Fibroblast of skin of left biceps (primary cell): ENCODE results near the gene RB1.
"Not testable (repeated sequence)": the region's sequence is repeated elsewhere in the genome, so short reads cannot be mapped to it uniquely, and the experiment has no call there.

Source experiments
- DNase-seq, 2 experiments: peaks; one replicate each; pipeline ENCODE4 v3.0.0-alpha.2; 2013; ENCODE audit warnings: low read depth in 2 of 2

The RB1 gene

DNA sequence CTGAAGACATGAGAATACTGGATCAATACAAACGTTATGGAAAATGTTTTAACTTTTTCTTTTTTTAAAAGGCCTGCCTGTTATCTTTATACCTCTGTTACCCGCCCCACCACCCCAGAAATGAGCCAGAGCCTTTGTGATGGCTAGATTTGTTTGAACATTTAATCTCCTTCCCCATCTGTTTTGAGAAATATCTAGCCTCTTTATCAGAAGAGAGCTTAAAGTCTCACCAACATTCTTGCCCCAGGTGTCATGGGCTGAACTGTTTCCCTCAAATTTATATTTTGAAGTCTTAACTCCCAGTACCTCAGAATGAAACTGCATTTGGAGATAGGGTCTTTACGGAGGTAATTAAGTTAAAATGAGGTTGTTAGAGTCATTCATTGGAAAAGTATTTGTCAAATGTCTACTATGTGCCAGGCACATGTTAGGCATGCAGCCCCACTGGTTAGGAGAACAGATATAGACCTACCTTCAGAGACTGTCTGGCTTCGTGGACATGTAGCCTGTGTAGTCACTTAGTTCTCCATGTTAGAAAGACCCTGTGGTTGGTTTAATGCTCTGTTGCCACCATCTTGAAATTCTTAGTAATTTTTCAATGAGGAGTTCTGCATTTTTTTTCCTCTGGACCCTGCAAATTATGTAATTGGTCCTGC, 6.3 kb upstream of the RB1 start:
- DNase-seq = no peak

DNA sequence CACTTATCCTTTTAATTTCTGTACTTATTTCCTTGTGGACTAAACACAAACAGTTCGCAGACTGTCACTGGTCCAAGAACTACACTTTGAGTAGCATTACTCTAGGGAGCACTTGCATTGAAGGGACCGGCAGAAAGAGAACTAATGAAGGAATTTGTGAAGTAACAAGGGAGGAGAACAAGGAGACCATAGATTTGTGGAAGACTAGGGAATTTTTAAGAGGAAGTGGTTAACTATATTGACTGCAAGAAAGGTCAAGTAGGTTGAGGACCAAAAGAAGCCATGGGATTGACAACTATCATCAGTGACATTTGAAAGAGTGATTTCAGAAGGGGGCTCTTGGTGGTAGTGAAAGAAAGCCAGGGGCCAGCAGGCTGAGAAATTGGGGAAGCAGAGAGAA, 4.0 kb upstream of the RB1 start:
- no peak for DNase-seq

DNA sequence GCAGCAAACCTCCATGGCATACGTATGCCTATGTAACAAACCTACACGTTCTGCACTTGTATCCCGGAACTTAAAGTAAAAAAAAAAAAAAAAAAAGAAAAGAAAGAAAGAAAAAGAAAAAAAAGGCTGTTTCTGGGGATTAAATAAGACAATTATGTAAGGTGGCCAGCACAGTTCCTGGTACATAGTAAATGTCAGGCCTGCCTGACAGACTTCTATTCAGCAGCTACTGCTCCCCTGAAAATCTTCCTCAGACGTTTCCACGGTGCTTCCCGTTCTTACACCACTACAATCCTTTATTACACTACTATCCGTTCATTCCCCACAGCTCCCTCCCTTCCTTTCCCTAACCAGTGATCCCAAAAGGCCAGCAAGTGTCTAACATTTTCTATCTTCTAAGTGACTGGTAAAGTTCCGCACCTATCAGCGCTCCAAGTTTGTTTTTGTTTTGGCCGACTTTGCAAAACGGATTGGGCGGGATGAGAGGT, 636 bp upstream of the RB1 start:
- peak in 1 of 2 experiments; percentile 10 for DNase-seq

DNA sequence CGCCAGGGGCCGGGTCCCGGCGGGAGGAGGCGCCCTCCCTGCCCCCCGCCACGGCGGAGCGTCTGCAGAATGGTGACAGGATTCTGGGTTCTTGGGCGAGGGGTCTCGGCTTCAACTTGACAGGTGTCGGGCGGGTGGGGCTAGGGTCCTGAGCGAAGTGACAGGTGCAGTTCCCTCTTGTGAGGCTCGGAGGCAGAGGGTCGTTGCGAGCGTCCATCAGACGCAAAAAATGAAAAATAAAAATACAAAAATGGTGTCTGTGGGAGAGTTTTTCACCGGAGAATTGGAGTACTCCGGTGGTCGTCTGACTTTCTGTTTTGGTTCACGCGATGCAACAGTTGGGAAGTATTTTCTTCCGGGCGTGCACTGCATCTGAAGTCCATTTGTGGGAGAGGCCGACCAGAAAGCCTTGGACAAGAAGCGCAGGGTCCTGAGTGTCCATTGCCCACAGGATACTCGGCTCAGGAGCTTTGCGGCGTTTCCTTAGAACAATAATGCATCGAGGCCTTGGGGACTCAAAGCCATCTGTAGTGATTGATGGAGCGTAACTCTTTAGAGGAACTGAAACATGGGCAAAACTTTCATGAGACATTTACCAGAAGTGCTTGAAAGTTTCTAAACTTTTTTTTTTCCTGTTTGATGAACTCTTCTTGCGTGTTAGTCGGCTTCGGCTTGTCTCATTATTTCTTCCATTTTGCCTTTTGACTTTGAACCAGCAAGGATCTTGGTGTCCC, 759 bp downstream of the RB1 start:
- peak in 1 of 2 experiments; percentile 8 for DNase-seq

DNA sequence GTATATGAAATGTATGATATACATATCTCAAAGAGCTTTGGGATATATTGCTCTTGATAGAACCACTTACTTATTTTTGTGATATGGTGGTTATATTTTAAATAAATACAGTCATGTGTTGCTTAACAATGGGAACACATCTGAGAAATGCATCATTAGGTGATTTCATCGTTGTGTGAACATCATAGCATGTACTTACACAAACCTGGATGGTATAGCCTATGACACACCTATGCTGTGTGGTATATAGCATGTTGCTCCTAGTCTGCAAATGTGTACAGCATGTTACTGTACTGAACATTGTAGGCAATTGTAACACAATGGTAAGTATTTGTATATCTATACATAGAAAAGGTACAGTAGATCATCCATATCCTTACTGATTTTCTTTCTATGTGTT, 7.7 kb downstream of the RB1 start:
- DNase-seq = no peak

DNA sequence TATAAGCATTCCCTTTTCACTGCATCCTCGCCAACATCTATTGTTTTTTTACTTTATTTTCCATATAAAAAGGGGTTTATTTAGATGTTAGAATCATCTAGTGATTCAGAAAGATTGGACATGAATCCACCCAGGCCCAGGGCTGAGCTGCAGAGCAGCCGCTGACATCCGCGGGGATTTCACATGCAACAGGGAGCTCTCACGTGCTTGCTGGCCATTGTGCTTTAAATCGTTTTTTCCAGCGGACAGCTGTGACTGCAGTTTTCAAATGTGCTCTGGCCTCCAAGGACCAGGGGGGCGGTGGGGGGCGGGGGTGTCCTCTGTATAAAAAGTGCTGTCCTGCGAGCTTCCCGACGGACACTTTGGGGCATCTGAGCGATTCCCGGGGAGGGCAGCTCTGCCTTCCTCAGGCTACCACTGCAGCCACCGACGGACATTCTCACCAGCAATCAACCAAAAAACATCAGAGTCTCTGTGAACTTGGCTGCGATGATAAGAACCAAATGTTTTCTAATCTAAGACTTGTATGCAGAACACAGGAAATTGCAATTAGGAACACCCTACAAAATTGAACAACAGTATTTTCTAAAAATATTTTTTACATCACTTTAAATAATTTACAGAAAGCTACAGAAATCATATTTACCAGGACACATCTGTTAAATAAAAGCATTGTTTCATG, 12.6 kb downstream of the RB1 start:
- DNase-seq = no peak

DNA sequence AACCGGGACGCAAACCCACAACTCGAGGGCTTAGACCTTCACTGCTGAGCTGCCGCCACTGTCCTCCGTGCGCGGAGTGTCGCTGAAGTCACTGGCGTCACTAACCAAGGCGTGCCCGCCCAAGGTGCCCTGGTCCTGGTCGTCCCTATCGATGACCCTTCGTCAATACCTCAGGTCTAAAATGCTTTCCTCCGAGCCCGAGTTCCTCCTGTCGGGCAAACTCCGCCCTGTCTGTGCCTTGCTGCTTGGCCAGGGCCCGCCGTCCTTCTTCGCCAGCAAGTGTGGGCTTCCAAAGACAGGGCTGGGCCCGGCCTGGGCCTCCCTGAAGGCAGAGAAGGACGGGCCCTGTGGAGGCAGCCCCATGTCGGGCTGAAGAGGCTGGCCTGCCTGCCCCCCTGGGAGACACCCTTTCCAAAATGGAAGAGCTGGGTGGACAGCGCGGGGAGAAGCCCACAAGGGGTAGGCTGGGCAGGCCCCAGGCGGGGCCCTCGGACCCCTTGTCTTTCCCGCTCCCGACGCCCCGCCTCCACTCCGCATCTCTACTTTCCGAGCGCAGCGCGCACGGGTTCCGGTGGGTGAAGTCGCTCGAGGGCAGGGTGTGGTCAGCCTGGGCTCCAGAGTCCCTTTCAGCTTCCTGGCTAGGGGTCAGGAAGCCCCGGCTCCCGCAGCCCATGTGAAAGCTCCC, 13.4 kb downstream of the RB1 start:
- DNase-seq = no peak

DNA sequence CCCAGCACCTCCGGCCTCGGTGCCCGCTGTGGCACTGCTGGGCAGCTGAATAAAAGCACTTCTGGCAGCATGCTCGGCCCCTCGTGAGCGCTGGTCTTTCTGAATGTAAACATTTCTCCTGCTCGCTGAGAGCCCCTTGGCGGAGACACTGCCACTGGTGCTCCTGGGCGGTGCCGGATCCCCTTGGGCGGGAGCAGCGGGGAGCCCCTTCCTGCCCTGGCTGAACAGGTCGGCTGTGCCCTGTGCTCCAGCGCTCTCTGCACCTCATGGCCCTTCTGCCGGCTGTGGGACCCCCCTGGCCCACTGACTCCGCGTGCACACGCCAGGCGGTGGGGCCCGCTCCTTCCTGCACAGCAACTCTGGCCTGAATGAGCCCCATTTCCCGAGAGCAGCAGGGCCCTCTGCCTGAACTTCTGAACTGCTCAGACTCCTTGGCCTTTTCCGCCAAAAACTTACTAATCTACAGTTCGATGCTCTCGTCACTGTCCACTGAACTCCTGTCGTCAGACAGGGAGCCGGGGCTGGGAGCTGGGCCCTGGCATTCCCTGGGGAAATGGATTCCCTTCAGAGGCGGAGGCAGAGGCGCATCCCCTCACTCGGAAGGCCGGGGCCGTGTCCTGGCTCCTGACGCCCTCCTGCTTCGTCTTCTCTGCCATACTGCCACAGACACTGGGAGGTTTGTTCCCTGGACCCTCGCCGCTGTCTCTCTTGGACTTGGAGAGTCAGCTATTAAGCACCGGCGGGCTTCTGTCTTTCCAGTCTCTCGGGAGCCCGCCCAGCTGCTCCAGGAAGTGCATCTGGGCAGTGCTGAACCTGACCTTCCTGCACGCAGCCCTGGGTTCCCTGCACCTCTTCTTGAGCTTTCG, 14.2 kb downstream of the RB1 start:
- DNase-seq = no peak

DNA sequence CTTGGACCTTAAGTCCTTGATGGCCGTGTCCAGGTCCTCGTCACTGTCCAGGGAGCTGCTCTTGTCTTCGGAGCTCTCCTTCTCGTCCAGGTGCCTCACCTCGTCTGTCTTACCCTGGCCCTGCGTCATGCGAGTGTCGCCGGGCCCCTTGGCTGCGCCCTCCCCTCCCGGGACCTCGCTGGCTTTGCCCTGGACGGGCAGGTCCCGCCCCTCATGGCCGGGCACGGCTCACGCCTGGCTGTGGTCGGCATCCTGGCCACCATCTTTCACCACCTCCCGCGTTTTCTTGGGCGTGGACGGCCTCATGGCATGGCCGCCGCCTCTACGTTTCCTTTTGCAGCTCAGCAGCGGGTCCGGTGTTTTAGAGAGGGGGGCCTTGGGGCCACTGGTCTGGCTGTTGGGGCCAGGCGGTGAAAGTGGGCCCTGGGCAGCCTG, 14.8 kb downstream of the RB1 start:
- DNase-seq = no peak

DNA sequence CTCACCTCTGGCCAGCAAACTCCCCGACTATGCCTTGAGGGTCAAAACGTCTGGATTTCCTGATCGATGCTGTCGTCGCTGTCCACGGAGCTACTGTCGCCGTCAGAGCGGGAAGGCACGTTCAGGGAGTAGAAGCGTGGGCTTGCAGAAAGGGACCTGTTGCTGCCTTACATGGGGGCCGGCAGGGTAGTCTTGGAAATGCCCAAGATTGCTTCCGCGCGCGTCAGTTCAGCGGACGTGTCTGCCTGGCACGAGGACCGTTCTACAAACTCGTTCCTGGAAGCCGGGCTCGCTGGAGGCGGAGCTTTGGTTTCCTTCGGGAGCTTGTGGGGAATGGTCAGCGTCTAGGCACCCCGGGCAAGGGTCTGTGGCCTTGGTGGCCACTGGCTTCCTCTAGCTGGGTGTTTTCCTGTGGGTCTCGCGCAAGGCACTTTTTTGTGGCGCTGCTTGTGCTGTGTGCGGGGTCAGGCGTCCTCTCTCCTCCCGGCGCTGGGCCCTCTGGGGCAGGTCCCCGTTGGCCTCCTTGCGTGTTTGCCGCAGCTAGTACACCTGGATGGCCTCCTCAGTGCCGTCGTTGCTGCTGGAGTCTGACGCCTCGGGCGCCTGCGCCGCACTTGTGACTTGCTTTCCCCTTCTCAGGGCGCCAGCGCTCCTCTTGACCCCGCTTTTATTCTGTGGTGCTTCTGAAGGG, 15.4 kb downstream of the RB1 start:
- no peak for DNase-seq

DNA sequence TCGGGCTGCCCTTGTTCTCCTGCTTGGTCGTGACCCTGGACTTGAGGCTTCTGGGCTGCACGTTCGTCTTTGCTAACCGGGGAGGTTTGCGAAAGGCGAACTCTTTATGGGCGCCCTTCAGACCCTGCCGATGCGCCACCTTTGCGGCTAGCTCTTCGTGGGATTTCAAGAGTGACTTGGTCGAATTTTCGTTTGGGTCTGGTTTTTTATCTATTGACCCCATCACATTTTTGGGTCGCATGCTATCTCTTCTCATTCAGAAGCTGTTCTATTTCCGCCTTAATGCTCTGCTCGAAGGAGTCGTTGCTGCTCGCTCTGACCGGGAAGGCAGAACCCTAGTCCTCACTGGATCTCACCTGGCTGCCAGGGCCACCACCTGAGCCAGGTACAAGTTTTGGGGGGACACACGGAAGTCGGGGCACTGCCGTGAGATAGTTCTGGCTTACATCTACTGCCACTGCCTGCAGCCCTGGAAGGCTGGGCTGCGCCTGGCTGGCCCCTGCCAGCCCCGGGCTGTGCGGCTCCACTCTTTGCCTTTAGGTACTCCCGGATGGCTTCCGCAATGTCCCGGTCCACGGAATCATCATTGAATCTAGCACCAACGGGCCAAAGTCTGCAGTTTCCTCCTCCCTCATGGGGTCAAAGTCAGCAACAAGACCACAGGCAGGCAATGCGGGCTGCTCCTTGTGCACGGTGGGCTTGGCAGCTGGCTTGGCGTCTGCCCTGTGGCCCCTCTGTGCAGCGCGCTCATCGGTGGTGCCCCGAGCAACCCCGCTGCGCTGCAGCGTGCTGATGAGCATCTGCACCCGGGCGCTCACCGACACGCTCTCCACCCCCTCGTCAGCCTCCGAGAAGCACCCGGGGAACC, 16.2 kb downstream of the RB1 start:
- no peak for DNase-seq

DNA sequence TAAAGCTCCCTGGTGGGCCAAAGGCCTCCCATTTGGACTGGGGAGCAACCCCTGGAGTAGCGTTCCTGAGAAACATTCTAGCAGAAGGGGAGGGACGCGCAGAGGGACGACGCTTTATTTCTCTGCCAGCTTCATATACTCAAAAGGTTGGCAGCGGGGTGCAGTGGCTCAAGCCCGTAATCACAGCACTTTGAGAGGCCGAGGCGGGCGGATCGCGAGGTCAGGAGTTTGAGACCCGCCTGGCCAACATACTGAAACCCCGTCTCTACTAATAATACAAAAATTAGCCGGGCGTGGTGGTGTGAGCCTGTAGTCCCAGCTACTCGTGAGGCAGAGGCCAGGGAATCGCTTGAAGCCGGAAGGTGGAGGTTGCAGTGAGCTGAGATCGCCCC, 16.8 kb downstream of the RB1 start:
- no peak for DNase-seq

DNA sequence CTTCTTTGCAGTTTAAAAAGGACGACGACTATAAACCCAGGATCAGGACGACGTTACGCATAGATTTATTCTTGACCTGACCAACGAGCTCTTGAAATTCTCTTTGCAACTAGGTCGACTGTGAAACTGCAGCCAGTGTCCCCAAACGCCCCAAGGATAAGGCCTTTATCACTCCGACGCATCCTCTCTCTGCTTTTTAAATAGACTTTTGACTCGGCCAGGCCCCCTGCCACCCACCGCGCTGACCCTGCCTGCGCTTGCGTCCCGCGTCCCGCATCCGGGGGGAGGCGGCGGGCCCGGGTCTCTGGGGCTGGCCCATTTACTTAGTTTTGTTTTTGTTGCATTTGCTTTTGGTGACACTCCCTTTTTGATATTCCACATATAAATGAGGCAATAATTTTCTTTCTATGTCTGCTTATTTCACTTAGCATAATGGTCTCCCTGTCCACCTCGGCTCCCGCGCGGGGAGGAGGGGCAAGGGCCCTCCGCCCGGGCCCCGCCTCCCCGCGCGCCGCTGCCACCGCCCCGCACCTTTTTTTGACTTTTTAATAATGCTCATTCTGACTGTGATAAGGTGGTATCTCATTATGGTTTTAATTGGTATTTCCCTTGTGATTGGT, 17.4 kb downstream of the RB1 start:
- no peak for DNase-seq

DNA sequence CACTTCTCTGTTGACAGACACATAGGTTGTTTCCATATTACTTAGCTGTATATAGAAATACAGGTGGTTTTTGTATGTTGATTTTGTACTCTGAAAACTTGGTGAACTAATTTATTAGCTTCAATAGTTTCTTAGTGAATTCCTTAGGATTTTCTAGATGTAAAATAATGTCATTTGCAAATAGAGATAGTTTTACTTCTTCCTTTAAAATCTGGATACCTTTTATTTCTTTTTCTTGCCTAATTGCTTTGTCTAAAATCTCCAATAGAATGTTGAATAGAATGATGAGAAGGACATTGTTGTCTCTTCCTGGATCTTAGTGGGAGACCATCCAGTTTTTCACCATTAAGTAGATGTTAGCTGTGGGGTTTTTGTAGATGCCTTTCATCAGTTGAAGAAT, 18.7 kb downstream of the RB1 start:
- no peak for DNase-seq

DNA sequence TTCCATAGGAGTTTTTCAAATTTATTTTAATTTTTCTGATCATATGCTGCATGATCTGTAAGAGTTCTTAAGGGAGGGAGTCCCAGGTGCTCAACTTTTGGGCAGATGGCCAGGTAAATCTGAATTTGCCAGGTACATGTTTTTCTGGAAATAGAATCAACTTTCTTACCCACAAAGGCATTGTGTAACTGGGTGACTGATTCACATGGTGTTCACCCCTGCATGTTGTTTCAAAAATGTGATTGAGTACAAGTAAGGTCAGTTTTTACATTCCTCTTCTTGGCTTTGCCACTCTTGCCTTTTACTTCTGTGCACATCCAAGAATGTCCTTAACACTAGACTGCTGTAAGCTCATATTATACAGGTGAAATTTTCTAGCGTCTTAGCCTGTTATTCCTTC, 30.4 kb downstream of the RB1 start:
- no peak for DNase-seq

DNA sequence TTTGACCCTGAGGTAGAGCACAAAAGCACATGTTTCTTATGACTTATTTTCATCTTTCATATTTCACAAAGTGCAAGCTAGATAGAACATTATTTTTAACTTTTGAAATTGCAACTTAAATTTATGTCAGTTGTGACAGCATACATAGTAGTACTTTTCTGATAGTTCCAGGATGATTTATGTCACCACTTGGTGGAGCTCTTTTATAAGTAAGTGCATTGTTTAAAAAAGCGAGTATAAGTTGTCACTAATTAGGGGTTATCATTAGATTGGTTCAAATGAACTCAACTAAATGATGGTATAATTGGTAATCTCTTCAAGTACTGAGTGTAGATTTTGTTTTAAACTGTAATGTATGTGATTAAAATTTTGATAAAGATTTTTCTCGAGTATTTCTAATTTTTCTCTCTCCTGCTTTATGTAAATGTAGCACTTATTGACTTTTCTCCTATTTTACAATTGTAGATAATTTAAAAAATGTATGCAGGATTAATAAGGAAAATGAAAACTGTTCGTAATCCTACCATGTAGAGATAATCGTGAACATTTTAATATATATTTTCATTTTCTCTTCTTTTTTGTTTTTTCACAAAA, 31.1 kb downstream of the RB1 start:
- peak; percentile 4 to 18 for DNase-seq

DNA sequence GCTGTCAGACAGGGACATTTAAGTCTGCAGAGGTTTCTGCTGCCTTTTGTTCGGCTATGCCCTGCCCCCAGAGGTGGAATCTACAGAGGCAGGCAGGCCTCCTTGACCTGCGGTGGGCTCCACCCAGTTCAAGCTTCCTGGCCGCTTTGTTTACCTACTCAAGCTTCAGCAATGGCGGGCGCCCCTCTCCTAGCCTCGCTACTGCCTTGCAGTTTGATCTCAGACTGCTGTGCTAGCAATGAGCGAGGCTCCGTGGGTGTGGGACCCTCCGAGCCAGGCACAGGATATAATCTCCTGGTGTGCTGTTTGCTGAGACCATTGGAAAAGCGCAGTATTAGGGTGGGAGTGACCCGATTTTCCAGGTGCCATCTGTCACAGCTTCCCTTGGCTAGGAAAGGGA, 35.6 kb downstream of the RB1 start:
- not testable (repeated sequence) for DNase-seq

DNA sequence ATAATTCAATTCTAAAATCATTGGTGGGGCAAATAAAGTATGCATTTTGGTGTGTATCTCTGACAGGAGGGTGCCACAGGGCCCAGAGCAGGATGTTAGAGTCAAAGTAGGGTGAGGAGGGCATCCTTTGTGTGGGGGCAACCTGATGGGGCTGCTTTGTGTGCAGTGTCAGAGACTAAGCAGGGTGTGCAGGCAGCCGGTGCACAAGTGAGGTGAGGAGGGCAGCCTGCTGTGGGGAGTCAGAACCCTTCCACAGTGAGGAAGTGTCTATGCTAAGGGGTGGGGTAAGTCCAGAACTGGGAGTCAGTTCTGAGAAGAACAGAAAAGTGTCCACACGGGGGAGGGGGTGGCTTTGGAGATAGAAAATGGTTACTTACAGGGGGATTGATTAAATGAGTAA, 40.7 kb downstream of the RB1 start:
- no peak for DNase-seq

DNA sequence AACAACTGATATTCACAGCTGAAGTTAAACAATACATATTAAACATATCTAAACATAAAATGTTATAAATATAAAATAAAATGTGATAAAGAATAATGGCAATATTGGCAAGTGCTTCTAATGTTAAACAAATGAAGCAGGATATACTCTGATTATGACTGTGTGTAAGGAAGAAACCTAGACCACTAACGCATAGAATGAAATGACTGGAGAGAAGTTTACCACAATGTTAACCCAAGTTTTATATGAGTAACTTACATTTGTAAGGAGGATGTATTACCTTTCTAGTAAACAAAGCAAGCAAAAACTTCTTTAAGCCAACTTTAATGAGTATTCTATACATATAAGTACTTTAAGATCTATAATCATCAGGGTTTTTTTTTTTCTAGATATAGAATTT, 43.0 kb downstream of the RB1 start:
- no peak for DNase-seq
